GM12878 (cell line): ENCODE data around the gene PRSS56. TPM values are rescaled to one million over a fixed set of nuclear protein-coding genes. Genes with fewer than 3 reads are reported as not detected.

Experiments
- ATAC-seq: fragments of 200-7000 bp; cut with Tn5 transposase; 3 replicates; pipeline ENCODE4 v1.9.1; 2020; ENCODE audit warnings: mild to moderate bottlenecking, moderate library complexity
- BruUV-seq: library from RNA; stranded (reverse); fragments of 400-500 nt; replicated peaks from 2 replicates; lab custom pipeline; 2021; lab: Mats Ljungman, UMichigan
- CTCF ChIA-PET: fragments of 300-600 bp; sonication (Branson Sonifier 250); formaldehyde crosslinking; extraction: SDS; loops from one replicate; lab custom pipeline; 2021; ENCODE audit warnings: inconsistent platforms; lab: Yijun Ruan, JAX
- POLR2A ChIA-PET: fragments of 350-600 bp; formaldehyde crosslinking; extraction: SDS; loops from one replicate; lab custom pipeline; 2021; ENCODE audit warnings: inconsistent platforms; lab: Charles Lee
- RAD21 ChIA-PET: fragments of 300-600 bp; sonication (Branson Sonifier 250); formaldehyde crosslinking; loops from one replicate; lab custom pipeline; 2023; ENCODE audit warnings: antibody characterized with exemption; ENCODE audit not compliant: unreplicated experiment; lab: Charles Lee
- SMC1A ChIA-PET: fragments of 300-600 bp; sonication (Branson Sonifier 250); formaldehyde crosslinking; loops from one replicate; lab custom pipeline; 2023; ENCODE audit not compliant: unreplicated experiment, uncharacterized antibody; lab: Charles Lee
- DNase-seq: peaks from one replicate; pipeline ENCODE4 v3.0.0-alpha.2; 2011; ENCODE audit warnings: low read depth, low spot score
- FAIRE-seq: peaks from 3 replicates; lab custom pipeline; 2011; peaks lifted over from hg19 to GRCh38; lab: Jason Lieb, UNC
- H2AFZ ChIP-seq: 2 replicates; pipeline ENCODE4 v1.6.0; 2011; ENCODE audit warnings: low read depth, low read length, control low read depth; ENCODE audit not compliant: control insufficient read depth
- H3K27ac ChIP-seq: 2 replicates; pipeline ENCODE4 v1.5.1; 2011; ENCODE audit warnings: control low read depth; ENCODE audit not compliant: control insufficient read depth, insufficient read depth
- H3K27me3 ChIP-seq, 2 experiments: replicated peaks in 1 of 2; 2 replicates each; pipeline versions ENCODE4 v1.6.0 to v1.6.1; 2011; ENCODE audit warnings: low read length in 1 of 2; ENCODE audit not compliant: control insufficient read depth in 2 of 2, insufficient read depth in 2 of 2
- H3K36me3 ChIP-seq, 2 experiments: 2 replicates each; pipeline ENCODE4 v1.5.1; 2011; ENCODE audit warnings: low read length in 1 of 2; ENCODE audit not compliant: control insufficient read depth in 2 of 2, insufficient read depth in 2 of 2
- H3K4me1 ChIP-seq: 2 replicates; pipeline ENCODE4 v1.6.1; 2011; ENCODE audit warnings: mild to moderate bottlenecking, low read length, moderate library complexity, mixed read lengths; ENCODE audit not compliant: control insufficient read depth, insufficient read depth
- H3K4me2 ChIP-seq: 2 replicates; pipeline ENCODE4 v1.6.0; 2011; ENCODE audit warnings: control low read depth; ENCODE audit not compliant: control insufficient read depth, insufficient read depth
- H3K4me3 ChIP-seq: fragments of 200-600 bp; sonication (generic); 2 replicates; pipeline ENCODE4 v1.5.1; 2016
- H3K79me2 ChIP-seq: 2 replicates; pipeline ENCODE4 v1.6.0; 2011; ENCODE audit warnings: low read length; ENCODE audit not compliant: control insufficient read depth, insufficient read depth
- H3K9ac ChIP-seq: 2 replicates; pipeline ENCODE4 v1.8.0; 2011; ENCODE audit warnings: low read length, control low read depth, mixed read lengths; ENCODE audit not compliant: control insufficient read depth, insufficient read depth
- H3K9me3 ChIP-seq: replicated peaks from 3 replicates; pipeline ENCODE4 v1.5.1; 2011; ENCODE audit warnings: mild to moderate bottlenecking, low read length; ENCODE audit not compliant: control insufficient read depth, insufficient read depth
- H4K20me1 ChIP-seq: 2 replicates; pipeline ENCODE4 v1.6.0; 2011; ENCODE audit not compliant: control insufficient read depth, insufficient read depth
- BRCA1 ChIP-seq: IDR thresholded peaks from 2 replicates; pipeline ENCODE4 v1.6.1; 2011; ENCODE audit warnings: low read depth, low read length, improper control_type of control experiment
- CHD4 ChIP-seq: fragments of 200-600 bp; sonication (generic); IDR thresholded peaks from 2 replicates; pipeline ENCODE4 v1.6.1; 2016; ENCODE audit warnings: mild to moderate bottlenecking
- ESRRA ChIP-seq: IDR thresholded peaks from 2 replicates; pipeline ENCODE4 v1.6.1; 2012; ENCODE audit warnings: mild to moderate bottlenecking, low read length, improper control_type of control experiment
- MEF2A ChIP-seq: IDR thresholded peaks from 2 replicates; pipeline ENCODE4 v1.6.1; 2011; ENCODE audit warnings: low read depth, mild to moderate bottlenecking, low read length, moderate library complexity; ENCODE audit not compliant: insufficient read depth
- MTA3 ChIP-seq: IDR thresholded peaks from 2 replicates; pipeline ENCODE4 v1.6.1; 2012; ENCODE audit warnings: low read length, inconsistent platforms, borderline replicate concordance
- MYC ChIP-seq: IDR thresholded peaks from 2 replicates; pipeline ENCODE4 v1.6.1; 2011; ENCODE audit warnings: mild to moderate bottlenecking, low read length, moderate library complexity, inconsistent platforms; ENCODE audit not compliant: insufficient read depth, insufficient replicate concordance, insufficient read length, severe bottlenecking
- NR2C2 ChIP-seq: IDR thresholded peaks from 2 replicates; pipeline ENCODE4 v1.6.1; 2011; ENCODE audit warnings: borderline replicate concordance, low read depth; ENCODE audit not compliant: control insufficient read depth, insufficient read length
- WRNIP1 ChIP-seq: IDR thresholded peaks from 2 replicates; pipeline ENCODE4 v1.6.1; 2011; ENCODE audit warnings: low read depth, low read length, improper control_type of control experiment, borderline replicate concordance
- WGBS: methylation state at CpG from one replicate; pipeline ENCODE4 v1.1.6; 2016; ENCODE audit warnings: low lambda C conversion rate; ENCODE audit not compliant: insufficient replicate concordance, insufficient coverage; ENCODE audit errors: missing lambda C conversion rate; 5-methylcytosine and 5-hydroxymethylcytosine counted together
- in situ Hi-C: fragments of 300-500 bp; cut with MboI; formaldehyde crosslinking; loops from 9 replicates; pipeline ENCODE4 v1.14.3; 2018; ENCODE audit warnings: mixed read lengths
- intact Hi-C: fragments of 100-400 bp; cut with micrococcal nuclease; formaldehyde crosslinking; loops from one replicate; pipeline ENCODE4 v1.14.2; 2022; ENCODE audit not compliant: unreplicated experiment
- polyA plus RNA-seq, 11 experiments: library from polyadenylated mRNA; depleted of rRNA in 4 of 11; unstranded in 6 of 11; stranded (reverse) in 5 of 11; fragments of >200 nt; fragmentation: Nextera tagmentation in 4 of 11; fragmentation: Illumina TruSeq in 1 of 11; extraction: Ambion mirVana in 4 of 11; extraction: Trizol in 1 of 11; gene quantifications; 1 replicate in 1 of 11; 2 replicates in 10 of 11; pipeline versions ENCODE4 v1.2.1 to v1.2.3, GENCODE V29; 2011 to 2016; ENCODE audit warnings: inconsistent platforms in 2 of 11, missing spikeins in 2 of 11, low read depth in 1 of 11
- total RNA-seq, 4 experiments: library from RNA; depleted of rRNA in 3 of 4; stranded (reverse); fragments of >200 nt in 3 of 4; fragmentation: Illumina TruSeq in 1 of 4; extraction: Trizol in 1 of 4; gene quantifications; 2 replicates each; pipeline versions ENCODE4 v1.2.1 to v1.2.3, GENCODE V29; 2013 to 2021
- TF ChIP-seq, protein P1 (sequence below): fragments of 450-650 bp; IDR thresholded peaks from 2 replicates; pipeline ENCODE4 v1.6.1; 2018; ENCODE audit warnings: mild to moderate bottlenecking, low read depth, moderate library complexity; ENCODE audit not compliant: partially characterized antibody
- TF ChIP-seq, protein P2 (sequence below), 3 experiments: IDR thresholded peaks in 2 of 3; conservative IDR thresholded peaks in 1 of 3; 2 replicates each; pipeline ENCODE4 v1.5.1; 2011; ENCODE audit warnings: low read depth in 3 of 3, low read length in 3 of 3, mild to moderate bottlenecking in 3 of 3, control low read depth in 2 of 3, moderate library complexity in 2 of 3, inconsistent platforms in 1 of 3, mixed read lengths in 1 of 3; ENCODE audit not compliant: control insufficient read depth in 2 of 3, insufficient read depth in 1 of 3; ENCODE audit errors: extremely low read depth in 1 of 3
- TF ChIP-seq, protein P3 (sequence below): fragments of 450-650 bp; IDR thresholded peaks from 2 replicates; pipeline ENCODE4 v1.6.1; 2017; ENCODE audit warnings: mild to moderate bottlenecking, low read depth, inconsistent platforms; ENCODE audit not compliant: poor library complexity, severe bottlenecking

The PRSS56 gene
- total and polyA plus RNA-seq, 10 of the 15 experiments (the other 5 are each of a cell fraction or from before 2014, with no cell fraction given) = not detected

DNA sequence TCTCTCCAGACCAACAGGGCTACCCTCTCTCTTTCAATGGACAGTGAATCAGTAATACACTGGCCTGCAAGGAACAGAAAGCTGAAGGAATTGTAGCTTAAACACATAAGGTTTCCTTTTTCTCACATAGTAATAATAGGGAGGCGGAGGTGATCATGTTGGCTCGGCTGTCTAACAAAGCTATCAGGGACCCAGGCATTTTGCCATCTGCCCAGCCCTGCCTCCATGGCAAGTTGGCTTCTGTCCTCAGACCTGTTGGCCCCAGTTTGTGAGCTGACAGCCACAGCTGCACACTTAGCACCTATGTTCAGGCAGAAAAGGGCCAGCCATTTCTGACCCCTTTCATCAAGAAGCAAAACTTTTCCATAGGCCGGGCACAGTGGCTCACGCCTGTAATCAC, 17.3 kb downstream of the PRSS56 start (continued):
- no peak for TF ChIP-seq WRNIP1

DNA sequence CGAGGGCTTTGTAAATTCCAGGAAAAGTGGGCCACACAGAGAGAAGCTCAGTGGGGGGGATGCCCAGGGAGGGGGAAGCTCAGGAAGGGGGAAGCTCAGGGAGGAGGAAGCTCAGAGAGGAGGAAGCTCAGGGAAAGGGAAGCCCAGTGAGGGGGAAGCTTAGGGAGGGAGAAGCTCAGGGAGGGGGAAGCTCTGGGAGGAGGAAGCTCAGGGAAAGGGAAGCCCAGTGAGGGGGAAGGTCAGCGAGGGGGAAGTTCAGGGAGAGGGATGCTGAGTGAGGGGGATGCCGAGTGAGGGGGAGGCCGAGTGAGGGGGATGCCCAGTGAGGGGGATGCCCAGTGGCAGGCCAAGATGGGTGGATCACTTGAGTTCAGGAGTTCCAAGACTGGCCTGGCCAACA, 18.5 kb downstream of the PRSS56 start:
- ChIA-PET CTCF (interaction anchor here (1.3 kb wide), 1 partner anchor 24 kb away, joined by 4 read pairs; no protein-coding TSS in a partner anchor), SMC1A (no interaction called here), POLR2A (interaction anchor here (0.6 to 0.7 kb wide), 3 partner anchors 25 to 749 kb away, joined by 4 to 7 read pairs (median 5); no protein-coding TSS in a partner anchor), RAD21 (no interaction called here)
- BruUV-seq = no TSS peak
- FAIRE-seq (no peak), DNase-seq (no peak), ATAC-seq (no peak)
- intact Hi-C loops = no loop called here
- Histone ChIP-seq H3K36me3 (no peaks in the 10 kb centered on the region), H3K4me1 (peaks cover 4% of the 10 kb centered on the region; the same call in 1 of the 2 replicates), H3K27ac (no peak overlapping the region), H3K4me3 (no peak overlapping the region), H3K27me3 (no peaks in the 10 kb centered on the region), H3K79me2 (no peaks in the 10 kb centered on the region), H3K9me3 (peaks cover 6% of the 10 kb centered on the region; the same call in 2 of the 3 replicates), H3K9ac (no peak overlapping the region), H4K20me1 (no peaks in the 10 kb centered on the region), H2AFZ (no peak overlapping the region), H3K4me2 (no peak overlapping the region)
- WGBS = 5% methylated on average over 4 of the region's 4 CpGs
- in situ Hi-C loops = no loop called here
- TF ChIP-seq MEF2A (no peak), CHD4 (no peak), BRCA1 (no peak), MYC (no peak), ESRRA (no peak), MTA3 (no peak), NR2C2 (no peak)
- TF ChIP-seq, protein P1, sequence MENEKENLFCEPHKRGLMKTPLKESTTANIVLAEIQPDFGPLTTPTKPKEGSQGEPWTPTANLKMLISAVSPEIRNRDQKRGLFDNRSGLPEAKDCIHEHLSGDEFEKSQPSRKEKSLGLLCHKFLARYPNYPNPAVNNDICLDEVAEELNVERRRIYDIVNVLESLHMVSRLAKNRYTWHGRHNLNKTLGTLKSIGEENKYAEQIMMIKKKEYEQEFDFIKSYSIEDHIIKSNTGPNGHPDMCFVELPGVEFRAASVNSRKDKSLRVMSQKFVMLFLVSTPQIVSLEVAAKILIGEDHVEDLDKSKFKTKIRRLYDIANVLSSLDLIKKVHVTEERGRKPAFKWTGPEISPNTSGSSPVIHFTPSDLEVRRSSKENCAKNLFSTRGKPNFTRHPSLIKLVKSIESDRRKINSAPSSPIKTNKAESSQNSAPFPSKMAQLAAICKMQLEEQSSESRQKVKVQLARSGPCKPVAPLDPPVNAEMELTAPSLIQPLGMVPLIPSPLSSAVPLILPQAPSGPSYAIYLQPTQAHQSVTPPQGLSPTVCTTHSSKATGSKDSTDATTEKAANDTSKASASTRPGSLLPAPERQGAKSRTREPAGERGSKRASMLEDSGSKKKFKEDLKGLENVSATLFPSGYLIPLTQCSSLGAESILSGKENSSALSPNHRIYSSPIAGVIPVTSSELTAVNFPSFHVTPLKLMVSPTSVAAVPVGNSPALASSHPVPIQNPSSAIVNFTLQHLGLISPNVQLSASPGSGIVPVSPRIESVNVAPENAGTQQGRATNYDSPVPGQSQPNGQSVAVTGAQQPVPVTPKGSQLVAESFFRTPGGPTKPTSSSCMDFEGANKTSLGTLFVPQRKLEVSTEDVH = no peak
- TF ChIP-seq, protein P2, sequence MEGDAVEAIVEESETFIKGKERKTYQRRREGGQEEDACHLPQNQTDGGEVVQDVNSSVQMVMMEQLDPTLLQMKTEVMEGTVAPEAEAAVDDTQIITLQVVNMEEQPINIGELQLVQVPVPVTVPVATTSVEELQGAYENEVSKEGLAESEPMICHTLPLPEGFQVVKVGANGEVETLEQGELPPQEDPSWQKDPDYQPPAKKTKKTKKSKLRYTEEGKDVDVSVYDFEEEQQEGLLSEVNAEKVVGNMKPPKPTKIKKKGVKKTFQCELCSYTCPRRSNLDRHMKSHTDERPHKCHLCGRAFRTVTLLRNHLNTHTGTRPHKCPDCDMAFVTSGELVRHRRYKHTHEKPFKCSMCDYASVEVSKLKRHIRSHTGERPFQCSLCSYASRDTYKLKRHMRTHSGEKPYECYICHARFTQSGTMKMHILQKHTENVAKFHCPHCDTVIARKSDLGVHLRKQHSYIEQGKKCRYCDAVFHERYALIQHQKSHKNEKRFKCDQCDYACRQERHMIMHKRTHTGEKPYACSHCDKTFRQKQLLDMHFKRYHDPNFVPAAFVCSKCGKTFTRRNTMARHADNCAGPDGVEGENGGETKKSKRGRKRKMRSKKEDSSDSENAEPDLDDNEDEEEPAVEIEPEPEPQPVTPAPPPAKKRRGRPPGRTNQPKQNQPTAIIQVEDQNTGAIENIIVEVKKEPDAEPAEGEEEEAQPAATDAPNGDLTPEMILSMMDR (IDR thresholded peaks at IDR 0.05 in 2 of 3, conservative IDR thresholded peaks at IDR 0.05 in 1 of 3; ENCODE audit: control insufficient read depth in 2 of 3, extremely low read depth in 1 of 3, insufficient read depth in 1 of 3, low read depth in 3 of 3, low read length in 3 of 3) = no peak
- TF ChIP-seq, protein P3, sequence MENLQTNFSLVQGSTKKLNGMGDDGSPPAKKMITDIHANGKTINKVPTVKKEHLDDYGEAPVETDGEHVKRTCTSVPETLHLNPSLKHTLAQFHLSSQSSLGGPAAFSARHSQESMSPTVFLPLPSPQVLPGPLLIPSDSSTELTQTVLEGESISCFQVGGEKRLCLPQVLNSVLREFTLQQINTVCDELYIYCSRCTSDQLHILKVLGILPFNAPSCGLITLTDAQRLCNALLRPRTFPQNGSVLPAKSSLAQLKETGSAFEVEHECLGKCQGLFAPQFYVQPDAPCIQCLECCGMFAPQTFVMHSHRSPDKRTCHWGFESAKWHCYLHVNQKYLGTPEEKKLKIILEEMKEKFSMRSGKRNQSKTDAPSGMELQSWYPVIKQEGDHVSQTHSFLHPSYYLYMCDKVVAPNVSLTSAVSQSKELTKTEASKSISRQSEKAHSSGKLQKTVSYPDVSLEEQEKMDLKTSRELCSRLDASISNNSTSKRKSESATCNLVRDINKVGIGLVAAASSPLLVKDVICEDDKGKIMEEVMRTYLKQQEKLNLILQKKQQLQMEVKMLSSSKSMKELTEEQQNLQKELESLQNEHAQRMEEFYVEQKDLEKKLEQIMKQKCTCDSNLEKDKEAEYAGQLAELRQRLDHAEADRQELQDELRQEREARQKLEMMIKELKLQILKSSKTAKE = no peak
